SK-N-SH (cell line): ENCODE data around the gene PSMD13. TPM values are rescaled to one million over a fixed set of nuclear protein-coding genes. Genes with fewer than 3 reads are reported as not detected.

Experiments used
- CTCF ChIA-PET: fragments of 300-600, 350-600 bp; formaldehyde crosslinking; extraction: SDS; loops from one replicate; lab custom pipeline; 2021; lab: Yijun Ruan, JAX
- POLR2A ChIA-PET: fragments of 350-600 bp; sonication (Branson Sonifier 250); formaldehyde crosslinking; extraction: SDS; loops from one replicate; lab custom pipeline; 2020; ENCODE audit warnings: antibody characterized with exemption, inconsistent platforms; lab: Yijun Ruan, JAX
- DNase-seq: peaks from one replicate; pipeline ENCODE4 v3.0.0; 2012
- H2AFZ ChIP-seq: fragments of 200-600 bp; sonication (generic); 2 replicates; pipeline ENCODE4 v1.8.1; 2016; ENCODE audit warnings: antibody characterized with exemption, mild to moderate bottlenecking, low read depth
- H3F3A ChIP-seq: fragments of 200-600 bp; sonication (generic); replicated peaks from 2 replicates; pipeline ENCODE3; 2016; ENCODE audit warnings: antibody characterized with exemption, mild to moderate bottlenecking; ENCODE audit not compliant: insufficient read depth
- H3K27ac ChIP-seq, 2 experiments: fragments of 200-500 bp in 1 of 2; fragments of 200-600 bp in 1 of 2; sonication (Bioruptor generic) in 1 of 2; sonication (generic), shearing (Covaris generic) in 1 of 2; 2 replicates each; pipeline versions ENCODE4 v1.5.1 to v1.6.1; 2014 to 2016; ENCODE audit warnings: low read depth in 2 of 2, inconsistent platforms in 1 of 2, low read length in 1 of 2, mild to moderate bottlenecking in 1 of 2, mixed read lengths in 1 of 2
- H3K27me3 ChIP-seq: fragments of 200-600 bp; sonication (generic), shearing (Covaris generic); 2 replicates; pipeline ENCODE4 v1.6.1; 2016; ENCODE audit warnings: mixed run types; ENCODE audit not compliant: insufficient read depth
- H3K36me3 ChIP-seq, 2 experiments: fragments of 200-500 bp in 1 of 2; fragments of 200-600 bp in 1 of 2; sonication (Bioruptor generic) in 1 of 2; sonication (generic) in 1 of 2; replicated peaks in 1 of 2; 2 replicates each; pipeline versions ENCODE3 to v1.5.1; 2014 to 2016; ENCODE audit warnings: low read length in 1 of 2, mild to moderate bottlenecking in 1 of 2; ENCODE audit not compliant: insufficient read depth in 2 of 2, control insufficient read depth in 1 of 2
- H3K4me1 ChIP-seq, 2 experiments: fragments of 200-500 bp in 1 of 2; fragments of 200-600 bp in 1 of 2; sonication (Bioruptor generic) in 1 of 2; sonication (generic), shearing (Covaris generic) in 1 of 2; 2 replicates each; pipeline versions ENCODE4 v1.5.1 to v1.6.1; 2014 to 2016; ENCODE audit warnings: low read depth in 1 of 2, low read length in 1 of 2, mixed run types in 1 of 2; ENCODE audit not compliant: insufficient read depth in 2 of 2, control insufficient read depth in 1 of 2
- H3K4me2 ChIP-seq: fragments of 200-600 bp; sonication (generic), shearing (Covaris generic); 2 replicates; pipeline ENCODE4 v1.6.1; 2017; ENCODE audit warnings: mixed run types
- H3K4me3 ChIP-seq, 2 experiments: fragments of 200-500 bp in 1 of 2; fragments of 200-600 bp in 1 of 2; sonication (Bioruptor generic) in 1 of 2; sonication (generic), shearing (Covaris generic) in 1 of 2; 2 replicates each; pipeline versions ENCODE4 v1.5.1 to v1.8.1; 2014 to 2016; ENCODE audit warnings: low read depth in 2 of 2, inconsistent platforms in 1 of 2, low read length in 1 of 2, mild to moderate bottlenecking in 1 of 2, mixed read lengths in 1 of 2, moderate library complexity in 1 of 2
- H3K79me2 ChIP-seq: fragments of 200-600 bp; sonication (generic); 2 replicates; pipeline ENCODE4 v1.8.1; 2017; ENCODE audit warnings: mild to moderate bottlenecking; ENCODE audit not compliant: insufficient read depth
- H3K9ac ChIP-seq: fragments of 200-600 bp; sonication (generic); 2 replicates; pipeline ENCODE4 v1.6.1; 2017; ENCODE audit warnings: mixed run types
- H3K9me2 ChIP-seq: fragments of 200-600 bp; sonication (generic); 2 replicates; pipeline ENCODE4 v1.6.1; 2017; ENCODE audit warnings: mixed run types
- H3K9me3 ChIP-seq: fragments of 200-600 bp; sonication (generic); 2 replicates; pipeline ENCODE4 v1.6.1; 2017; ENCODE audit warnings: mixed run types, mild to moderate bottlenecking, moderate library complexity
- H4K20me1 ChIP-seq: fragments of 200-600 bp; sonication (generic); 2 replicates; pipeline ENCODE4 v1.6.1; 2017; ENCODE audit warnings: mild to moderate bottlenecking, mixed run types; ENCODE audit not compliant: insufficient read depth
- EZH2phosphoT487 ChIP-seq: fragments of 200-600 bp; sonication (generic); IDR thresholded peaks from 2 replicates; pipeline ENCODE4 v1.6.1; 2017; ENCODE audit warnings: low read depth, mixed run types, mild to moderate bottlenecking, antibody characterized with exemption, moderate library complexity, borderline replicate concordance
- FOXJ3 ChIP-seq: sonication (generic); formaldehyde crosslinking; IDR thresholded peaks from 2 replicates; pipeline ENCODE4 v1.5.1; 2020; ENCODE audit warnings: mild to moderate bottlenecking, missing genetic modification reagents
- FOXM1 ChIP-seq: IDR thresholded peaks from 2 replicates; pipeline ENCODE4 v1.4.0; 2012; ENCODE audit warnings: low read depth, mild to moderate bottlenecking
- GABPA ChIP-seq: IDR thresholded peaks from 2 replicates; pipeline ENCODE4 v1.4.0; 2012; ENCODE audit warnings: low read depth, mild to moderate bottlenecking
- GATA2 ChIP-seq: sonication (generic); formaldehyde crosslinking; IDR thresholded peaks from 2 replicates; pipeline ENCODE4 v1.5.0; 2020; ENCODE audit warnings: mild to moderate bottlenecking, missing genetic modification reagents
- MXI1 ChIP-seq: IDR thresholded peaks from 2 replicates; pipeline ENCODE4 v1.6.1; 2012; ENCODE audit warnings: mild to moderate bottlenecking, low read depth, low read length, improper control_type of control experiment
- NRF1 ChIP-seq: IDR thresholded peaks from 2 replicates; pipeline ENCODE4 v1.6.1; 2012; ENCODE audit warnings: low read depth, mild to moderate bottlenecking, low read length
- RFX5 ChIP-seq: IDR thresholded peaks from 2 replicates; pipeline ENCODE4 v1.6.1; 2012; ENCODE audit warnings: mild to moderate bottlenecking, improper control_type of control experiment, low read length
- TCF12 ChIP-seq: IDR thresholded peaks from 2 replicates; pipeline ENCODE4 v1.4.0; 2012
- TEAD4 ChIP-seq: IDR thresholded peaks from 2 replicates; pipeline ENCODE4 v1.4.0; 2012; ENCODE audit warnings: mild to moderate bottlenecking, borderline replicate concordance; ENCODE audit not compliant: insufficient read depth
- USF1 ChIP-seq: IDR thresholded peaks from 2 replicates; pipeline ENCODE4 v1.4.0; 2012; ENCODE audit warnings: low read depth, borderline replicate concordance
- WGBS: methylation state at CpG from one replicate; pipeline ENCODE4 v1.1.6; 2017; ENCODE audit warnings: low lambda C conversion rate; 5-methylcytosine and 5-hydroxymethylcytosine counted together
- polyA plus RNA-seq, 3 experiments: library from polyadenylated mRNA; depleted of rRNA; stranded (reverse); fragments of >200 nt; gene quantifications; 2 replicates each; pipeline ENCODE4 v1.2.3, GENCODE V29; 2012
- TF ChIP-seq, protein P1 (sequence below): IDR thresholded peaks from 2 replicates; pipeline ENCODE4; 2012
- TF ChIP-seq, protein P2 (sequence below): IDR thresholded peaks from 2 replicates; pipeline ENCODE4 v1.4.0; 2012; ENCODE audit warnings: low read depth
- TF ChIP-seq, protein P3 (sequence below): IDR thresholded peaks from 2 replicates; pipeline ENCODE4 v1.6.1; 2012; ENCODE audit warnings: mild to moderate bottlenecking, low read depth, low read length, moderate library complexity

The PSMD13 gene
- polyA plus RNA-seq, 1 of the 3 experiments (the other 2 are of a cell fraction), result 196 TPM

GRCh38 chr11:293271-293851 is 56.6 kb downstream of the PSMD13 start:
- 91% methylated on average over 15 of the region's 18 CpGs for WGBS
- no peak overlapping the region for H3K27ac ChIP-seq
- no peak overlapping the region for H3K9ac ChIP-seq
- H3K4me3 ChIP-seq, result no peak overlapping the region
- H4K20me1 ChIP-seq, result no peaks in the 10 kb centered on the region
- ChIA-PET CTCF (no interaction called here), POLR2A (no interaction called here)
- peaks cover 0 to 3% of the 10 kb centered on the region in 2 experiments; a peak in 1 of 4 replicates for H3K4me1 ChIP-seq
- no peak overlapping the region for H2AFZ ChIP-seq
- no peaks in the 10 kb centered on the region for H3K9me3 ChIP-seq
- no peaks in the 10 kb centered on the region for H3K27me3 ChIP-seq
- no peaks in the 10 kb centered on the region for H3K36me3 ChIP-seq
- no peak for DNase-seq
- no peaks in the 10 kb centered on the region for H3F3A ChIP-seq
- H3K4me2 ChIP-seq, result no peak overlapping the region
- H3K9me2 ChIP-seq, result no peaks in the 10 kb centered on the region
- TF ChIP-seq GATA2 (CRISPR knock-in tag) (no peak), TCF12 (no peak), EZH2phosphoT487 (no peak), NRF1 (no peak), RFX5 (no peak)
- H3K79me2 ChIP-seq, result no peaks in the 10 kb centered on the region

DNA sequence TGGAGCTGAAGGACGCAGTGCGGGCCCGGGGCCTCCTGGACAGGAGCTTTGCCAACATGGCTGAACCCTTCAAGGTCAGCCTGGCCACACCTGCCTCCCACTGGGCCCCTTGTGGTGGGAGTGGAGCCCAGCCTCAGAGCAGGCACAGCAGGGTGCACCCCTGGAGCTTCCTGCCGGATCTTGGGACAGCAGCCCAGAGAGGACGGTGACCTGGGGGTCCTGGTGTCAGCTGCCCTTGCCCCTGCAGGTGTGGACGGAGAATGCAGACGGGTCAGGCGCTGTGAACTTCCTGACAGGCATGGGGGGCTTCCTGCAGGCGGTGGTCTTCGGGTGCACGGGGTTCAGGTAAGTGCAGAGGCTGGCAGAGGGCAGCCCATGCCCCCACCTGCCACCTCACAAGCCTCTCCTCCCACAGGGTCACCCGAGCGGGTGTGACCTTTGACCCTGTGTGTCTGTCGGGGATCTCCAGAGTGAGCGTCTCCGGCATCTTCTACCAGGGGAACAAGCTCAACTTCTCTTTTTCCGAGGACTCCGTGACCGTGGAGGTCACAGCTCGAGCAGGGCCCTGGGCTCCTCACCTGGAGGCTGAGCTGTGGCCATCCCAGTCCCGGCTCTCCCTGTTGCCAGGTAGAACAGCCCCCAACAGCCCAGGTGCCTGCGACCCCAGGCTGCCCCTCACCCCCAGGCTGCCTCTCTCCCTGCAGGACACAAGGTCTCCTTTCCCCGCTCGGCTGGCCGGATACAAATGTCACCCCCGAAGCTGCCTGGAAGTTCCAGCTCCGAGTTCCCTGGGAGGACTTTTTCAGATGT is 57.3 kb downstream of the PSMD13 start:
- ChIA-PET POLR2A (no interaction called here), CTCF (no interaction called here)
- TF ChIP-seq, protein P1, sequence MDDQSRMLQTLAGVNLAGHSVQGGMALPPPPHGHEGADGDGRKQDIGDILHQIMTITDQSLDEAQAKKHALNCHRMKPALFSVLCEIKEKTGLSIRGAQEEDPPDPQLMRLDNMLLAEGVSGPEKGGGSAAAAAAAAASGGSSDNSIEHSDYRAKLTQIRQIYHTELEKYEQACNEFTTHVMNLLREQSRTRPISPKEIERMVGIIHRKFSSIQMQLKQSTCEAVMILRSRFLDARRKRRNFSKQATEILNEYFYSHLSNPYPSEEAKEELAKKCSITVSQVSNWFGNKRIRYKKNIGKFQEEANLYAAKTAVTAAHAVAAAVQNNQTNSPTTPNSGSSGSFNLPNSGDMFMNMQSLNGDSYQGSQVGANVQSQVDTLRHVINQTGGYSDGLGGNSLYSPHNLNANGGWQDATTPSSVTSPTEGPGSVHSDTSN, result no peak
- no peak for TF ChIP-seq GABPA
- no peak for TF ChIP-seq FOXM1
- no peak for TF ChIP-seq TEAD4
- TF ChIP-seq, protein P2, sequence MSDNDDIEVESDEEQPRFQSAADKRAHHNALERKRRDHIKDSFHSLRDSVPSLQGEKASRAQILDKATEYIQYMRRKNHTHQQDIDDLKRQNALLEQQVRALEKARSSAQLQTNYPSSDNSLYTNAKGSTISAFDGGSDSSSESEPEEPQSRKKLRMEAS, result no peak
- no peak for TF ChIP-seq USF1
- TF ChIP-seq, protein P3, sequence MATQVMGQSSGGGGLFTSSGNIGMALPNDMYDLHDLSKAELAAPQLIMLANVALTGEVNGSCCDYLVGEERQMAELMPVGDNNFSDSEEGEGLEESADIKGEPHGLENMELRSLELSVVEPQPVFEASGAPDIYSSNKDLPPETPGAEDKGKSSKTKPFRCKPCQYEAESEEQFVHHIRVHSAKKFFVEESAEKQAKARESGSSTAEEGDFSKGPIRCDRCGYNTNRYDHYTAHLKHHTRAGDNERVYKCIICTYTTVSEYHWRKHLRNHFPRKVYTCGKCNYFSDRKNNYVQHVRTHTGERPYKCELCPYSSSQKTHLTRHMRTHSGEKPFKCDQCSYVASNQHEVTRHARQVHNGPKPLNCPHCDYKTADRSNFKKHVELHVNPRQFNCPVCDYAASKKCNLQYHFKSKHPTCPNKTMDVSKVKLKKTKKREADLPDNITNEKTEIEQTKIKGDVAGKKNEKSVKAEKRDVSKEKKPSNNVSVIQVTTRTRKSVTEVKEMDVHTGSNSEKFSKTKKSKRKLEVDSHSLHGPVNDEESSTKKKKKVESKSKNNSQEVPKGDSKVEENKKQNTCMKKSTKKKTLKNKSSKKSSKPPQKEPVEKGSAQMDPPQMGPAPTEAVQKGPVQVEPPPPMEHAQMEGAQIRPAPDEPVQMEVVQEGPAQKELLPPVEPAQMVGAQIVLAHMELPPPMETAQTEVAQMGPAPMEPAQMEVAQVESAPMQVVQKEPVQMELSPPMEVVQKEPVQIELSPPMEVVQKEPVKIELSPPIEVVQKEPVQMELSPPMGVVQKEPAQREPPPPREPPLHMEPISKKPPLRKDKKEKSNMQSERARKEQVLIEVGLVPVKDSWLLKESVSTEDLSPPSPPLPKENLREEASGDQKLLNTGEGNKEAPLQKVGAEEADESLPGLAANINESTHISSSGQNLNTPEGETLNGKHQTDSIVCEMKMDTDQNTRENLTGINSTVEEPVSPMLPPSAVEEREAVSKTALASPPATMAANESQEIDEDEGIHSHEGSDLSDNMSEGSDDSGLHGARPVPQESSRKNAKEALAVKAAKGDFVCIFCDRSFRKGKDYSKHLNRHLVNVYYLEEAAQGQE, result no peak
- no peak for TF ChIP-seq MXI1
- TF ChIP-seq FOXJ3, result no peak
- H3K4me2 ChIP-seq, result no peak overlapping the region
- no peak overlapping the region for H3K27ac ChIP-seq
- no peaks in the 10 kb centered on the region for H4K20me1 ChIP-seq
- 95% methylated on average over 10 of the region's 27 CpGs for WGBS
- DNase-seq, result no peak
- no peaks in the 10 kb centered on the region for H3K9me3 ChIP-seq
- no peaks in the 10 kb centered on the region for H3F3A ChIP-seq
- H3K9ac ChIP-seq, result no peak overlapping the region
- H3K36me3 ChIP-seq, result no peaks in the 10 kb centered on the region
- H3K9me2 ChIP-seq, result no peaks in the 10 kb centered on the region
- no peaks in the 10 kb centered on the region for H3K27me3 ChIP-seq
- peaks cover 0 to 3% of the 10 kb centered on the region in 2 experiments; a peak in 1 of 4 replicates for H3K4me1 ChIP-seq
- H2AFZ ChIP-seq, result no peak overlapping the region
- H3K79me2 ChIP-seq, result no peaks in the 10 kb centered on the region
- H3K4me3 ChIP-seq, result no peak overlapping the region
